Tibial nerve (tissue), 4 donors: ENCODE data around the gene SYT17. TPM values are rescaled to one million over a fixed set of nuclear protein-coding genes. Genes with fewer than 3 reads are reported as not detected.

Experiments
- DNase-seq, 2 donors: peaks; one replicate each; pipeline ENCODE4 v3.0.0-alpha.2; 2019; ENCODE audit warnings: low spot score in 2 of 2
- H3K27ac ChIP-seq, 4 donors: fragments of 200-600 bp; sonication (generic) in 3 of 4; one replicate each; pipeline ENCODE4 v1.5.1; 2017 to 2019; ENCODE audit warnings: mild to moderate bottlenecking in 1 of 4
- H3K27me3 ChIP-seq, 2 donors: fragments of 200-600 bp; sonication (generic) in 1 of 2; one replicate each; pipeline versions ENCODE4 v1.5.1 to v1.6.0; 2017 to 2019
- H3K36me3 ChIP-seq, 3 donors: fragments of 200-600 bp; sonication (generic); one replicate each; pipeline ENCODE4 v1.5.1; 2018 to 2019
- H3K4me1 ChIP-seq, 4 donors: fragments of 200-600 bp; sonication (generic) in 3 of 4; one replicate each; pipeline ENCODE4 v1.5.1; 2017 to 2019
- H3K4me3 ChIP-seq, 4 donors: fragments of 200-600 bp; sonication (generic) in 3 of 4; one replicate each; pipeline ENCODE4 v1.5.1; 2017 to 2019; ENCODE audit warnings: mild to moderate bottlenecking in 1 of 4, moderate library complexity in 1 of 4
- H3K9me3 ChIP-seq, 4 donors: fragments of 200-600 bp; sonication (generic) in 3 of 4; one replicate each; pipeline ENCODE4 v1.5.1; 2017 to 2019
- CTCF ChIP-seq, 5 experiments: fragments of 200-600 bp in 3 of 5; fragments of 450-650 bp in 2 of 5; sonication (generic) in 3 of 5; IDR thresholded peaks; one replicate each; pipeline ENCODE4 v1.5.1; 2016 to 2019; ENCODE audit warnings: antibody characterized with exemption in 5 of 5, mild to moderate bottlenecking in 3 of 5, moderate library complexity in 2 of 5
- EP300 ChIP-seq, 2 donors: sonication (generic); formaldehyde crosslinking; IDR thresholded peaks; one replicate each; pipeline ENCODE4 v1.6.1; 2017; ENCODE audit warnings: antibody characterized with exemption in 2 of 2, mild to moderate bottlenecking in 1 of 2
- POLR2A ChIP-seq, 2 donors: fragments of 450-650 bp; IDR thresholded peaks; one replicate each; pipeline ENCODE4 v1.6.1; 2017; ENCODE audit warnings: antibody characterized with exemption in 2 of 2, mild to moderate bottlenecking in 2 of 2, moderate library complexity in 2 of 2
- WGBS, 2 donors: methylation state at CpG; one replicate each; pipeline ENCODE4 v1.1.5; 2018; 5-methylcytosine and 5-hydroxymethylcytosine counted together
- total RNA-seq, 4 donors: library from RNA; depleted of rRNA; stranded (reverse); fragments of >200 nt; gene quantifications; one replicate each; pipeline ENCODE4 v1.1.0, GENCODE V29; 2016

The SYT17 gene
- total RNA-seq, 4 donors from 2014 or later, result 8.1 to 33.9 (median 12.7) TPM

- Histone ChIP-seq H3K4me3 (no peak overlapping the region), H3K27ac (no peak overlapping the region)
These were observed 96.2 kb downstream of the SYT17 start for GRCh38 chr16:19264123-19264673.

DNA sequence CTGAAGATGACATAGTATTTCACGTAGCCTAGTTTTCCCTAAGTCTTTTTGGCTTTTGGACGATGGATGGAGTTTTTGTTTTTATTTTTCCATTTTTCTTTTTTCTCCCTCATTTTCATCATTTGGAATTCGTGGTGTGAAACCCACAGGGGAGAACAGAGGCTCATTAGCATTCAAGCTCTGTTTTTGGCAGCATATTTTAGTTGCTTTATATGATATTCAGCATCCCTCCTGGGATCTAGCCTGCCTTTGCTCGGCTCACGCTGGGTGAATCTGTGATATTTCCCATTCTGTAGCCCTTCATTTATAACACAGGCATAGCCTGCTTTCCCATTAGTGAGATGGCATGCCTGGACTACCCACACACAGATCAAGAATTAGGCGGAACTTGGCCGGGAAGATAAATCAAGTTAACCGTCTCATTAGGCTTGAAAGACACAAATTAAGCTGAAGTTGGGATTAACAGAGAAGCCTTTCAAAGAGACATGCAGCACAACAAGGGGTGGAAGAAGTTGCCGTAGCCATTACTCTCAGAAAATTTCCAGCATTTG lies 97.4 kb downstream of the SYT17 start:
- H3K4me1 ChIP-seq, result no peaks in the 10 kb centered on the region
- H3K27me3 ChIP-seq, result no peaks in the 10 kb centered on the region
- H3K27ac ChIP-seq, result no peak overlapping the region
- no peaks in the 10 kb centered on the region for H3K36me3 ChIP-seq
- DNase-seq, result no peak
- H3K9me3 ChIP-seq, result peaks cover 0 to 13% (median 0%) of the 10 kb centered on the region in 4 donors
- 39 to 43% methylated on average over 9 of the region's 9 CpGs for WGBS, 2 donors
- no peak overlapping the region for H3K4me3 ChIP-seq
- no peak for TF ChIP-seq CTCF (IDR thresholded peaks at IDR 0.05)
- no peak for TF ChIP-seq EP300 (IDR thresholded peaks at IDR 0.05)
- TF ChIP-seq POLR2A (IDR thresholded peaks at IDR 0.05), result no peak

More at GRCh38 chr16:19264123-19264673, 96.2 kb downstream of the SYT17 start:
- H3K27me3 ChIP-seq, result no peaks in the 10 kb centered on the region
- H3K36me3 ChIP-seq, result no peaks in the 10 kb centered on the region
- no peak for DNase-seq
- peaks cover 0 to 13% (median 0%) of the 10 kb centered on the region in 4 donors for H3K9me3 ChIP-seq
- no peaks in the 10 kb centered on the region for H3K4me1 ChIP-seq
- 86 to 89% methylated on average over 4 of the region's 4 CpGs for WGBS, 2 donors
- TF ChIP-seq CTCF (IDR thresholded peaks at IDR 0.05) (no peak), POLR2A (IDR thresholded peaks at IDR 0.05) (no peak), EP300 (IDR thresholded peaks at IDR 0.05) (no peak)

GRCh38 chr16:19266774-19267173 lies 98.7 kb downstream of the SYT17 start:
- no peak for DNase-seq
- Histone ChIP-seq H3K9me3 (peaks cover 0 to 13% (median 0%) of the 10 kb centered on the region in 4 donors), H3K4me1 (no peaks in the 10 kb centered on the region), H3K27me3 (no peaks in the 10 kb centered on the region), H3K4me3 (no peak overlapping the region), H3K36me3 (no peaks in the 10 kb centered on the region), H3K27ac (no peak overlapping the region)
- WGBS, 2 donors, result 91 to 93% methylated on average over 11 of the region's 11 CpGs
- TF ChIP-seq EP300 (IDR thresholded peaks at IDR 0.05), result no peak
- TF ChIP-seq POLR2A (IDR thresholded peaks at IDR 0.05), result no peak
- no peak for TF ChIP-seq CTCF (IDR thresholded peaks at IDR 0.05)

DNA sequence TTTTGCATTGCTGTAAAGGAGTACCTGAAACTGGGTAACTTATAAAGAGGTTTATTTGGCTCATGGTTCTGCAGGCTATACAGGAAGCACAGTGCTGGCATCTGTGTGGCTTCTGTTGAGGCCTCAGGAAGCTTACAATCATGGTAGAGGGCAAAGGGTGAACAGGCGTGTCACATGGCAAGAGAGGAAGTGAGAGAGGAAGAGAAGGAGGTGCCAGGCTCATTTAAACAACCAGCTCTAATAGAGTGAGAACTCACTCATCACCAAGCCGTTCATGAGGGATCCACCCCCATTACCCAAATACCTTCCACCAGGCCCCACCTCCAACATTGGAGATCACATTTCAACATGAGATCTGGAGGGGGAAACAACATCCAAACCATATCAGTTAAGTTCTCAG lies 101.1 kb downstream of the SYT17 start:
- no peaks in the 10 kb centered on the region for H3K27me3 ChIP-seq
- no peak for TF ChIP-seq POLR2A (IDR thresholded peaks at IDR 0.05)
- no peak for TF ChIP-seq EP300 (IDR thresholded peaks at IDR 0.05)
- TF ChIP-seq CTCF (IDR thresholded peaks at IDR 0.05), result no peak
- H3K4me1 ChIP-seq, result no peaks in the 10 kb centered on the region
- H3K27ac ChIP-seq, result no peak overlapping the region
- 77 to 83% methylated on average over 2 of the region's 2 CpGs for WGBS, 2 donors
- H3K36me3 ChIP-seq, result no peaks in the 10 kb centered on the region
- DNase-seq, result no peak
- H3K4me3 ChIP-seq, result no peak overlapping the region
- peaks cover 0 to 7% (median 0%) of the 10 kb centered on the region in 4 donors for H3K9me3 ChIP-seq

DNA sequence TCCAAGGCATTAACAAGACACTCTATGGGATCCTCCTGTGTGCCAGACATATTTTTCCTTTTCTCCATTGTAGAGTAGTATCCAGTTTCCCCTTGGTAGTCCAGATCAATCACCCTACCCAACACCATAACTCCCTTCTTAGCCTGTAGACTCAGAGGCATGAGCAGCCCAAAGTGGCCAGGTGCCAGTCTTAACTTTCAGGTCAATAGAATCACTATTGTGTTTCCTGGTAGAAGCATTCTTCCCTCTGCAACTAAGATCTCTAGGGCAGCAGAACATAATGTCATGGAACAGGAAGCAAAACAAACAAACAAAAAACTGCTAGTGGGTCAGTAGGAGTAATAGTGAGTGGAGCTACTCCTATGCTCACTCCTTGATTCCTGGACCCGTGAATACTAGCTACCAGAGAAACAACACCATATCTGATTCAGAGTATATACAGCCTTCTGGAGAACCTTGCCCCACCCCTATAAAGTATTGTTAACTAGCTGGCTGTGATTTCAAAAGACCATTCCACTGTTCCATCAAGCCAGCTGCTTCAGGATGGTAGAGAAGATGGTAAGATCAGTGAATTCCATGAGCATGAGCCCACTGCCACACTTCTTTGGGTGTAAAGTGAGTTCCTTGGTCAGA lies 106.2 kb downstream of the SYT17 start:
- TF ChIP-seq POLR2A (IDR thresholded peaks at IDR 0.05) (no peak), CTCF (IDR thresholded peaks at IDR 0.05) (no peak), EP300 (IDR thresholded peaks at IDR 0.05) (no peak)
- 80 to 90% methylated on average over 1 of the region's 1 CpG for WGBS, 2 donors
- Histone ChIP-seq H3K4me3 (no peak overlapping the region), H3K27ac (no peak overlapping the region), H3K27me3 (no peaks in the 10 kb centered on the region), H3K9me3 (peaks cover 0 to 6% (median 0%) of the 10 kb centered on the region in 4 donors), H3K4me1 (no peaks in the 10 kb centered on the region), H3K36me3 (no peaks in the 10 kb centered on the region)
- no peak for DNase-seq
